GM12878 (cell line): ENCODE results near the gene TLE7. TPM values are rescaled to one million over a fixed set of nuclear protein-coding genes. Genes with fewer than 3 reads are reported as not detected.
A peak's percentile ranks its signal among the peaks of the same experiment; 100 is the strongest.

Source experiments
- ATF3 ChIP-seq: IDR thresholded peaks from 2 replicates; pipeline ENCODE4 v1.6.1; 2011; ENCODE audit warnings: low read depth, mild to moderate bottlenecking, low read length, moderate library complexity, borderline replicate concordance; ENCODE audit errors: extremely low read depth
- CEBPB ChIP-seq, 2 experiments: fragments of 150-350 bp in 1 of 2; IDR thresholded peaks; 2 replicates each; pipeline ENCODE4 v1.6.1; 2012 to 2014; ENCODE audit warnings: low read depth in 2 of 2, low read length in 2 of 2, borderline replicate concordance in 1 of 2, inconsistent platforms in 1 of 2
- CREB1 ChIP-seq: IDR thresholded peaks from 2 replicates; pipeline ENCODE4 v1.6.1; 2012; ENCODE audit warnings: low read depth, mild to moderate bottlenecking, inconsistent platforms
- CUX1 ChIP-seq: IDR thresholded peaks from 2 replicates; pipeline ENCODE4 v1.6.1; 2012; ENCODE audit warnings: improper control_type of control experiment, low read depth, low read length; ENCODE audit not compliant: insufficient replicate concordance
- EED ChIP-seq: sonication (generic); IDR thresholded peaks from 2 replicates; pipeline ENCODE4 v1.6.1; 2016; ENCODE audit warnings: antibody characterized with exemption, low read depth
- EP300 ChIP-seq, 2 experiments: fragments of 150-350 bp in 1 of 2; IDR thresholded peaks; 2 replicates each; pipeline ENCODE4 v1.6.1; 2011 to 2012; ENCODE audit warnings: low read depth in 2 of 2, low read length in 2 of 2, borderline replicate concordance in 1 of 2, improper control_type of control experiment in 1 of 2, inconsistent platforms in 1 of 2; ENCODE audit not compliant: control insufficient read depth in 1 of 2
- IRF3 ChIP-seq: fragments of 450-650 bp; IDR thresholded peaks from 2 replicates; pipeline ENCODE4 v1.6.1; 2014; ENCODE audit warnings: mild to moderate bottlenecking
- JUNB ChIP-seq: IDR thresholded peaks from 2 replicates; pipeline ENCODE4 v1.6.1; 2016; ENCODE audit warnings: antibody characterized with exemption, mild to moderate bottlenecking
- MTA3 ChIP-seq: IDR thresholded peaks from 2 replicates; pipeline ENCODE4 v1.6.1; 2012; ENCODE audit warnings: low read length, inconsistent platforms, borderline replicate concordance
- NFYB ChIP-seq: IDR thresholded peaks from 2 replicates; pipeline ENCODE4 v1.6.1; 2011; ENCODE audit warnings: low read depth, mild to moderate bottlenecking, low read length, improper control_type of control experiment, moderate library complexity; ENCODE audit not compliant: insufficient read depth
- RB1 ChIP-seq: fragments of 450-650 bp; formaldehyde crosslinking; IDR thresholded peaks from 2 replicates; pipeline ENCODE4 v1.6.1; 2017; ENCODE audit warnings: mild to moderate bottlenecking, borderline replicate concordance
- SIN3A ChIP-seq: IDR thresholded peaks from 2 replicates; pipeline ENCODE4 v1.6.1; 2012; ENCODE audit warnings: low read depth, low read length, improper control_type of control experiment
- SIX5 ChIP-seq: IDR thresholded peaks from 2 replicates; pipeline ENCODE4 v1.6.1; 2011; ENCODE audit warnings: mild to moderate bottlenecking, low read depth, low read length, moderate library complexity; ENCODE audit not compliant: severe bottlenecking
- SMC3 ChIP-seq: IDR thresholded peaks from 2 replicates; pipeline ENCODE4 v1.6.1; 2011; ENCODE audit warnings: low read length, improper control_type of control experiment, borderline replicate concordance
- TARDBP ChIP-seq: IDR thresholded peaks from 2 replicates; pipeline ENCODE4 v1.6.1; 2016; ENCODE audit warnings: borderline replicate concordance
- ZBTB40 ChIP-seq: fragments of 450-650 bp; IDR thresholded peaks from 2 replicates; pipeline ENCODE4 v1.6.1; 2016; ENCODE audit warnings: mild to moderate bottlenecking, moderate library complexity, borderline replicate concordance
- polyA plus RNA-seq, 11 experiments: library from polyadenylated mRNA; depleted of rRNA in 4 of 11; unstranded in 6 of 11; stranded (reverse) in 5 of 11; fragments of >200 nt; fragmentation: Nextera tagmentation in 4 of 11; fragmentation: Illumina TruSeq in 1 of 11; extraction: Ambion mirVana in 4 of 11; extraction: Trizol in 1 of 11; gene quantifications; 1 replicate in 1 of 11; 2 replicates in 10 of 11; pipeline versions ENCODE4 v1.2.1 to v1.2.3, GENCODE V29; 2011 to 2016; ENCODE audit warnings: inconsistent platforms in 2 of 11, missing spikeins in 2 of 11, low read depth in 1 of 11
- total RNA-seq, 4 experiments: library from RNA; depleted of rRNA in 3 of 4; stranded (reverse); fragments of >200 nt in 3 of 4; fragmentation: Illumina TruSeq in 1 of 4; extraction: Trizol in 1 of 4; gene quantifications; 2 replicates each; pipeline versions ENCODE4 v1.2.1 to v1.2.3, GENCODE V29; 2013 to 2021

The TLE7 gene
- total and polyA plus RNA-seq, 10 of the 15 experiments (the other 5 are each of a cell fraction or from before 2014, with no cell fraction given), result not detected

GRCh38 chr16:71426069-71426879 lies 15.6 kb downstream of the TLE7 start (continued):
- TF ChIP-seq ZBTB40 (no peak), EP300 (IDR thresholded peaks at IDR 0.05; ENCODE audit: borderline replicate concordance in 1 of 2, control insufficient read depth in 1 of 2, low read depth in 2 of 2, low read length in 2 of 2) (peak in 1 of 2 experiments; percentile 24; a peak in 1 of 4 replicates), NFYB (no peak), SIX5 (no peak), EED (no peak), SIN3A (no peak), CREB1 (no peak), IRF3 (no peak), ATF3 (no peak), TARDBP (peak; percentile 89), JUNB (no peak), CEBPB (IDR thresholded peaks at IDR 0.05; ENCODE audit: borderline replicate concordance in 1 of 2, low read depth in 2 of 2, low read length in 2 of 2) (no peak), RB1 (no peak), CUX1 (no peak), SMC3 (no peak), MTA3 (no peak)
